ENCODE results near the gene MAP2K5.

Gene MAP2K5

GRCh38 chr15:67746450-67746849 is 203.9 kb downstream of the MAP2K5 start:
- FAIRE-seq (no peak), DNase-seq (ENCODE audit: low spot score) (no peak)

DNA sequence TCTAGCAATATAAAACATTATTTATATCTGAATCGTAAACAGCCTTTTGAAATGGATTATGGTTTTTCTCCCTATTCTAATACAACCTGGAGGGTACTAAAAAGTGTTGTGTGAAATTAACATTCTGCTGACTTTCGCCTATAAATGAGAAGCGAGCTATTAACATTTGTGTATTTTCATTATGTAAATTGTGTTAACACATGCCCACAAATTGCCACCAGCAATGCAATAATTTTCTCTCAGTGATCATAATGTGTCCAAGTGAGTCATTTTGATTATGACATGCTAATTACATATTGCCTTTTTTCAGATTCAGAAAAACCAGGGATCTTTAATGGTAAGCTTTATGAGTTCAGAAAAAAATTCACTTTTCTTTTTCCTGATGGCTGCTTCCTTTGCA is 205.4 kb downstream of the MAP2K5 start:
- DNase-seq (ENCODE audit: low spot score) (no peak), FAIRE-seq (no peak)

DNA sequence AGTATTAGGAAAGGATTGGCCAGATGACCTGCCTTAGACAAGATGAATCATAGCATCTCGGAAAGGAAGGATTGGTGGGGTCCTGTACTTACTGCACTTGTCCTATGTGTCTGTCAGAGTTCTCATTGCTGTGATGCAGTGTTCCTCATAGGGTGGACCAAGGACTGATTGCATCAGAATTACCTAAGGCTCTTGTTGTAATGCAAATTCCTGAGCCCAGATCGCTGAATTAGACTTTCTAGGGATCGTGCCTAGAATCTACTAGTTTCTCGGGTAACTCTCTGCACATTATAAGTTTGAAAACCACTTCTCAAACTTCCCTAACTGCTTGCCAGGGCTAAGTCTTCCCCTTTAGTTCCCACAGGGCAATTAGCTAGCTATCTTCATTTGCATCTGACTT is 207.9 kb downstream of the MAP2K5 start:
- FAIRE-seq (no peak), DNase-seq (ENCODE audit: low spot score) (no peak)

DNA sequence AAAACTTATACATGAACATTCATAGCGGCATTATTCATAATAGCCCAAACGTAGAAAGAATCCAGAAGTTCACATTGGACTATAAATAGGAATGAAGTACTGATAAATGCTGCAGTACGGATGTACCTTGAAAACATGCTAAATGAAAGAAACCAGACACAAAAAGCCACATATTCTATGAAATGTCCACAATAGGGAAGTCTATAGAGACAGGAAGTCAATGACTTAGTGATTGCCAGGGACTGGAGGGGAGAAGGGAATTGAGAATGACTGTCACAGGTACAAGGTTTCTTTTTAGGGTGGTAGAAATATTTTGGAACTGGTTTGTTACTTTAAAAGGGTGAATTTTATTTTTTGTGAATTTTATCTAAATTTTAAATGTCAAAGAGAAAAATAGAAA is 211.4 kb downstream of the MAP2K5 start:
- DNase-seq (ENCODE audit: low spot score) (no peak), FAIRE-seq (no peak)

GRCh38 chr15:67755264-67755663 is 212.8 kb downstream of the MAP2K5 start:
- FAIRE-seq (no peak), DNase-seq (ENCODE audit: low spot score) (no peak)

DNA sequence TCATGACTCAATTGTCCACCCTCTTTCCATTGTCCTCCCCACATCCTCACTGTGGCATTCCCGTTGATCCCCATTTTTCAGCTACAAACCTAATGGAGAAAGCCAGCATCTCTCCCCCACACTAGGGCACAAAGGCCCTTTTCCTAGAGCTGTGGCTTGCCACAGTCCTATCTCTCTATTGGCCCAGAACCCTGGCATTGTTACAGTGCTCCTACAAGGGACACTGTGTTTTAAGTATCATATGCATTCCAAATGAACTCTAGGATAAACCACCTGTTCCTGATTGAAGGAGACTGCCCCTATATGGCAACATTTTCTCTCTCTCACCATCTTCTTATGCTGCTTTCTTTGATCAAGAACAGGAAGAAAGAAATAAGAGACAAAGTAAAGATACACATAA is 213.4 kb downstream of the MAP2K5 start:
- DNase-seq (ENCODE audit: low spot score) = no peak
- FAIRE-seq = no peak

DNA sequence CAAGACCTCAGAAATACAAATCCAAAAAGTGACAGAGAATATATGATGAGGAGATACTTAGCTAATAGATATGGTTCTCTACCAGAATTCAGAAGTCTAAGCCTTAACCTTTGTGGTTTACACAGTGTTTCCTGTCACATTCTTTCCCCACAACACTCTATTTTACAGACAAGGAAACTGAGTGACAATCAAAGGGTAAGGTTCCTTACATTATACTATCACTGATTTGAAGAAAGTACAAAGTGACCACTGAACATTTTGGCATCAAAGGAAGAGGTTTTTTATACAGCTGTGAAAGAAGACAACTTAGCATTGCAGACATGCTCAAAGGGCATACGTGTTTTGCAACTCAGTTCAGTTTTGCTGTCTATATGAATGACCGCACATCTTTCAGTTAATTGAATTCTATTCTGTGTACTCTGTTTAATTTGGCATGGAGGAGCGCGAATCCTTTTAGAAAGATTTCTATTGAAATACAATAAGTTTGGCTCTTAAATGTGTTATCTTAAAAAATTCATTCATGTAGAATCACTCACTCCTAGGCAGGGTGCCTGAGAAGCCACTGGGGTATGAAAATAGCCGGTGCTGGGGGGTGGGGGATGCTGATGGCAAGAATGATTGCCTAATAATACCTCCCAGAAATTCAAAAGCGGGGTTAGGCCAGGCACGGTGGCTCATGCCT is 216.3 kb downstream of the MAP2K5 start:
- no peak for FAIRE-seq
- no peak for DNase-seq (ENCODE audit: low spot score)

- DNase-seq (ENCODE audit: low spot score) (no peak), FAIRE-seq (no peak)
Measured at GRCh38 chr15:67760901-67761300, 218.4 kb downstream of the MAP2K5 start.

DNA sequence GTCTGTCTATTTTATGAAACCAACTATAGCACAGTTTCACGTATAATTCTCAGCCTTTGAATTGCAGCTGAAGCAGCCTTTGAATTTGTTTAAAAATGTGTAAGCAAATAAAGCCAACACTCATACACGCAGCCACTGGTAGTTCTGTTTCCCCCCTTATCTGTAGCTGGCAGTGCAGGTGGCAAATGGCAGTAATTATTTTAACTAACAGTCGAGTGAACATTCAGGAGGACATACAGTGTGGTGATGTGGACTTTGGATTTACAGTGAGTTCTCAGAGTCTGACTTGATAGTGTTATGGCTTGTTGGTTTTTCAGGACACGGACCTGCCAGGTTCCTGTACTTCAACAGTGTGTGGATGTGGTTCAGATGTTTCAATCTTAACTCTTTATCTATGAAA is 218.8 kb downstream of the MAP2K5 start:
- DNase-seq (ENCODE audit: low spot score) (no peak), FAIRE-seq (no peak)

DNA sequence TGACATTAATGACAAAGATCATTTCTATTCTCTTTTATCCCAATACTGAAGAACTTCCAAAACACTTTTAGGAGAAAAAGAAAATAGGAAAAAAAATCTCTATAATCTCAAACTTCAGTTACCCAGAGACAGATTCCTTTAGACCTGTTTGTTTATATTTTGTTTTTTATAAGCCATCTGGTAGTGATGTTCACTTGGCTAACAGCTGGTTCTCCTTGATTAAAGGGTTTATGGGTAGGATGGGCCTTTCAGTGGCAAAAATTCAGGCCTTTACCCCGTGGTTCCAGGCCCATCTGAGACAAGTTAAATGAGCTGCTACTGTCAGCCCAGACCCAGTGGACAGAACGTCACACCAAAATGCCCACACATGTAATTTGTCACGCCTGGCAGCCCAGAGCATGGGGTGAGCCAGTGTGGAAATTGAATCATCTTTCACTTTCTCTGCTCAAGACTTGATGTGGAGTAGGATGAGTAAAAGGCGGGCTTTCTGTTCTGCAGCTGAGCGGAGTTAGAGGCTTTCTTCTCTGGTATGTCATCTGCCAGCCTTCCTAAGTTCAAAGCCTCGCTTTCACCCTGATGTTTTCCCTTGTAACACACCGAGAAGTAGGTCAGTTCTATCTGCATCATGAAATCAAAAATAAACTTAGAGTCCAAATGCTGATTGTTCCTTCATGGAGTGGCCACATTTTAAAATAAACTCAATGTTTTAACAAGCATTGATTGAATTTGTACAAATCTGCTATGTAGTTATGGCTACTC is 220.3 kb downstream of the MAP2K5 start:
- DNase-seq (ENCODE audit: low spot score) (peak; percentile 30), FAIRE-seq (peak; percentile 55)

- no peak for DNase-seq (ENCODE audit: low spot score)
- FAIRE-seq = no peak
Measured at GRCh38 chr15:67765701-67766100, 223.2 kb downstream of the MAP2K5 start.

GRCh38 chr15:67766968-67767367 is 224.5 kb downstream of the MAP2K5 start:
- FAIRE-seq = no peak
- DNase-seq (ENCODE audit: low spot score) = no peak

GRCh38 chr15:67768313-67768977 is 225.9 kb downstream of the MAP2K5 start:
- FAIRE-seq (no peak), DNase-seq (ENCODE audit: low spot score) (no peak)

GRCh38 chr15:67769497-67770357 is 227.2 kb downstream of the MAP2K5 start:
- no peak for FAIRE-seq

GRCh38 chr15:67770358-67770628 is 227.8 kb downstream of the MAP2K5 start:
- FAIRE-seq (no peak), DNase-seq (ENCODE audit: low spot score) (no peak)

More at GRCh38 chr15:67769497-67770357, 227.2 kb downstream of the MAP2K5 start:
- no peak for DNase-seq (ENCODE audit: low spot score)

GRCh38 chr15:67771189-67771800 is 228.8 kb downstream of the MAP2K5 start:
- DNase-seq (ENCODE audit: low spot score) (no peak), FAIRE-seq (no peak)

- no peak for FAIRE-seq
- no peak for DNase-seq (ENCODE audit: low spot score)
Measured at GRCh38 chr15:67774626-67775025, 232.1 kb downstream of the MAP2K5 start.

DNA sequence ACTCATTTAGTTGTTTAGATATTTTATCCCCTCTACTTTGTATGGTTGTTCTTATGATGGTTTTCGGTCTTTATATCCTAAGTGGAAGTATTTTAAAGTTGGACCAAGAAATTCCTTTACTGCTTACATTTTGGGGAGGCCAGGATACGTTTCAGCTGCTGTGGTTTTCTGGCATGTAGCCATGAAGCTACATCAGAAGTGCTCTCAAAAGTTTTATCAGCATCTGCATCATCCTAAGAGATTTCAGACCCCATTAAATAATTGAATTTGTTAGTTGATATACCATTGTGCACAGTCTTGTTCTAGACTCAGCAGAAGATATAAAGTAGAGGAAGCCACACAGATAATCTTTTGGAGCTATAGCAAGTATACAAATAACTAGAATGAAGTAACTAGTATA is 232.7 kb downstream of the MAP2K5 start:
- FAIRE-seq (no peak), DNase-seq (ENCODE audit: low spot score) (no peak)

- DNase-seq (ENCODE audit: low spot score) = no peak
- no peak for FAIRE-seq
Measured at GRCh38 chr15:67775998-67776397, 233.5 kb downstream of the MAP2K5 start.

GRCh38 chr15:67776600-67776999 is 234.1 kb downstream of the MAP2K5 start:
- peak; percentile 30 for DNase-seq (ENCODE audit: low spot score)
- peak; percentile 77 for FAIRE-seq

GRCh38 chr15:67777071-67777470 is 234.6 kb downstream of the MAP2K5 start:
- no peak for DNase-seq (ENCODE audit: low spot score)
- no peak for FAIRE-seq

Data from RCC 7860 (cell line).